ENCODE measurements around the gene FCER2.

The FCER2 gene

GRCh38 chr19:7739801-7740681, 38.1 kb upstream of the FCER2 start:
- TF ChIP-seq, protein P1, sequence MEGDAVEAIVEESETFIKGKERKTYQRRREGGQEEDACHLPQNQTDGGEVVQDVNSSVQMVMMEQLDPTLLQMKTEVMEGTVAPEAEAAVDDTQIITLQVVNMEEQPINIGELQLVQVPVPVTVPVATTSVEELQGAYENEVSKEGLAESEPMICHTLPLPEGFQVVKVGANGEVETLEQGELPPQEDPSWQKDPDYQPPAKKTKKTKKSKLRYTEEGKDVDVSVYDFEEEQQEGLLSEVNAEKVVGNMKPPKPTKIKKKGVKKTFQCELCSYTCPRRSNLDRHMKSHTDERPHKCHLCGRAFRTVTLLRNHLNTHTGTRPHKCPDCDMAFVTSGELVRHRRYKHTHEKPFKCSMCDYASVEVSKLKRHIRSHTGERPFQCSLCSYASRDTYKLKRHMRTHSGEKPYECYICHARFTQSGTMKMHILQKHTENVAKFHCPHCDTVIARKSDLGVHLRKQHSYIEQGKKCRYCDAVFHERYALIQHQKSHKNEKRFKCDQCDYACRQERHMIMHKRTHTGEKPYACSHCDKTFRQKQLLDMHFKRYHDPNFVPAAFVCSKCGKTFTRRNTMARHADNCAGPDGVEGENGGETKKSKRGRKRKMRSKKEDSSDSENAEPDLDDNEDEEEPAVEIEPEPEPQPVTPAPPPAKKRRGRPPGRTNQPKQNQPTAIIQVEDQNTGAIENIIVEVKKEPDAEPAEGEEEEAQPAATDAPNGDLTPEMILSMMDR (IDR thresholded peaks at IDR 0.05; ENCODE audit: borderline replicate concordance, control extremely low read depth, extremely low read depth, insufficient read depth, missing control alignments): no peak
- in situ Hi-C loops (cut with MboI; ENCODE audit: low sequenced_read_pairs, unreplicated experiment): no loop called here

GRCh38 chr19:7739211-7739755, 37.4 kb upstream of the FCER2 start:
- in situ Hi-C loops (cut with MboI; ENCODE audit: low sequenced_read_pairs, unreplicated experiment): no loop called here
- DNase-seq (ENCODE audit: low spot score): no peak
- TF ChIP-seq, protein P1 (IDR thresholded peaks at IDR 0.05; ENCODE audit: borderline replicate concordance, control extremely low read depth, extremely low read depth, insufficient read depth, missing control alignments): no peak

More at GRCh38 chr19:7739801-7740681, 38.1 kb upstream of the FCER2 start:
- no peak for DNase-seq (ENCODE audit: low spot score)

DNA sequence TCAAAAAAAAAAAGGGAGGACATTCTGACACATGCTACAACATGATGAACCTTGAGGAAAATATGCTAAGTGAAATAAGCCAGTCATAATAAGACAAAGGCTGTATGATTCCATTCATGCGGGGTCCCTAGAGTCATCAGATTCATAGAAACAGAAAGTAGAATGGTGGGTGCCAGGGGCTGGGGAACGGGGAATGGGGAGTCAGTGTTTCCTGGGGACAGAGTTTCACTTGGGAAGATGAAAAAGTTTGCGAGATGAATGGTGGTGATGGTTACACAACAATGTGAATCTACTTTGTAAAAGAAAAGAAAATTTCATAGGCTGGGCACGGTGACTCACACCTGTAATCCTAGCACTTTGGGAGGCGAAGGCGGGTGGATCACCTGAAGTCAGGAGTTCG, 36.1 kb upstream of the FCER2 start:
- DNase-seq (ENCODE audit: low spot score): no peak
- in situ Hi-C loops (cut with MboI; ENCODE audit: low sequenced_read_pairs, unreplicated experiment): no loop called here
- TF ChIP-seq, protein P1 (IDR thresholded peaks at IDR 0.05; ENCODE audit: borderline replicate concordance, control extremely low read depth, extremely low read depth, insufficient read depth, missing control alignments): no peak

GRCh38 chr19:7737215-7737614, 35.3 kb upstream of the FCER2 start:
- TF ChIP-seq, protein P1 (IDR thresholded peaks at IDR 0.05; ENCODE audit: borderline replicate concordance, control extremely low read depth, extremely low read depth, insufficient read depth, missing control alignments): no peak
- no peak for DNase-seq (ENCODE audit: low spot score)
- in situ Hi-C loops (cut with MboI; ENCODE audit: low sequenced_read_pairs, unreplicated experiment): no loop called here

- in situ Hi-C loops (cut with MboI; ENCODE audit: low sequenced_read_pairs, unreplicated experiment): no loop called here
- TF ChIP-seq, protein P1 (IDR thresholded peaks at IDR 0.05; ENCODE audit: borderline replicate concordance, control extremely low read depth, extremely low read depth, insufficient read depth, missing control alignments): no peak
- no peak for DNase-seq (ENCODE audit: low spot score)
These were observed 34.2 kb upstream of the FCER2 start for GRCh38 chr19:7736148-7736547.

GRCh38 chr19:7734220-7735203, 32.6 kb upstream of the FCER2 start:
- TF ChIP-seq, protein P1 (IDR thresholded peaks at IDR 0.05; ENCODE audit: borderline replicate concordance, control extremely low read depth, extremely low read depth, insufficient read depth, missing control alignments): no peak
- in situ Hi-C loops (cut with MboI; ENCODE audit: low sequenced_read_pairs, unreplicated experiment): no loop called here
- DNase-seq (ENCODE audit: low spot score): no peak

All from GM13976 (cell line).